Left lobe of liver (tissue), 2 donors: ENCODE measurements around the gene PNMT. TPM values are rescaled to one million over a fixed set of nuclear protein-coding genes. Genes with fewer than 3 reads are reported as not detected.

Experiments
- ATAC-seq: fragments of 200-7000 bp; cut with Tn5 transposase; one replicate; pipeline ENCODE4 v1.9.1; 2020; ENCODE audit warnings: mild to moderate bottlenecking, moderate library complexity
- DNase-seq: peaks from one replicate; pipeline ENCODE4 v3.0.0-alpha.2; 2020; ENCODE audit warnings: low spot score
- total RNA-seq: library from RNA; stranded (reverse); gene quantifications from one replicate; pipeline ENCODE4 v1.2.1, GENCODE V29; 2021
- donor health status: DM: no; HTN: no; CAD: no; lungs with moderate emphysema.
- donor health status: DM: no; HTN: yes; CAD: no.

Gene PNMT
- 0.45 TPM for total RNA-seq

- peak; percentile 66 for DNase-seq
- ATAC-seq: peak; percentile 33
Observed at GRCh38 chr17:39667945-39668924, at the start of gene PNMT. PNMT (plus strand) TSS chr17:39668453; CDS start chr17:39668476, 23 bp downstream.

DNA sequence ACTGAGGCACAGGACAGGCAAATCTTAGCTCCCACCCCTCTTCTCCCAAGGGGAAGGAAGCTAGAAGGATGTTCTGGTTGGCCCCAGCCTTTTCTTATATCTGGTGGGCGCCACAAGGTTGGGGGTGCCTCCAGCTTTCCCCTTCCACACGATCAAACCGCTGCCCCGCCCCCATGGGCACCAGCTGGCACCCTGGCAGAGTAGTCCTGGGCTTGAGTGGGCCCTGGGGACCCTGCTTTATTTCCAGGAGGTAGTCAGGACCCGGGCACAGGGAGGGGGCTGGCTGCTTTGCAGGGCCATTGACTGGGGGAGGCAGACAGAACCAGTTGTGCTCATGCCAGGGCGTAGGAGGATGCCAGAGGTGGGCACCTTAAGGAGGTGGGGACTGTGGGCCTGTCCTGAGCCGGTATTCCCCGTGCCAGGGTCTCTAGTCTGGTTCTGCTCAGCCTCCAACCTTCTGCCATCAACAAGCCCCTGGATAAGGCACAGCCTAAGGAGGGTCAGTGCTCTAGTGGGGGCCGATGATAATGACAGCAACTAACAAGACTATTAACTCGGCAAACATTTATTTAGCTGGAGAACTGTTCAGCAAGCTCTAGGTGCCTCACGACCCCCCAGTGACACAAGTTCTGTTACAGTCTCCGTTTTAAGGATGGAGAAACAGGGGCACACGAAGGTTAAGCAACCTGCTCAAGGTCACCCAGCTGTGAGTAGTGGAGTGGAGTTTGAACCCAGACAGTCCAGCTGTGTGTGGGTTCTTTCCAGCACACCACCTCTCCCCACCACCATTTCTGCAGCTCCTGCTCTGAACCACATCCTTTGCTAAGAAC lies 49.1 kb upstream of the PNMT start:
- DNase-seq: no peak

GRCh38 chr17:39619786-39620101 lies 48.5 kb upstream of the PNMT start:
- DNase-seq (no peak), ATAC-seq (no peak)

More for the DNA sequence above, 49.1 kb upstream of the PNMT start:
- ATAC-seq: no peak

- ATAC-seq (peak; percentile 88), DNase-seq (peak; percentile 90)
Observed at GRCh38 chr17:39621523-39622379, 46.5 kb upstream of the PNMT start.

DNA sequence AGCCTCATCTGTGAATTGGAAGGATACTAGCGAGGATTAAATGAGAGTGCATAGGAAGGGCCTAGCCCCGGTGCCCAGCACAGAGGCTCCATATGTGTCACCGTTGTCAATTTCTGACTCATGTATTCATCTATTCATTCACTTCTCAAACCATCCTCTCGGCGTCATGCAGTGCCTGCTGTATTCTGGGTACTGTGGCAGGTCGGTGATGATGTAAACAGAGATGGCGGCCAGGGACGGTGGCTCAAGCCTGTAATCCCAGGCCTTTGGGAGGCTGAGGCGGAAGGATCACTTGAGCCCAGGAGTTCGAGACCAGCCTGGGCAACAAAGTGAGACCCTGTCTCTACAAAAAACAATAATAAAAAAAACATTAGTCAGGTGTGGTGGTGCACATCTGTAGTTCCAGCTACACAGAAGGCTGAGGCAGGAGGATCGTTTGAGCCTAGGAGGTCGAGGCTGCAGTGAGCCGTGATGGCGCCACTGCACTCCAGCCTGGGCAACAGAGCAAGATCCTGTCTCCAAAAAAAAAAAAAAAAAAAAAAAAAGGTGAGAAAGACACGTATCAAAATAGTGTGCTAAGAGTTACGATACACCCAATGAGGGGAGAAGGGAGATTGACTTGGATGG lies 45.8 kb upstream of the PNMT start:
- DNase-seq: no peak
- no peak for ATAC-seq

GRCh38 chr17:39623356-39623950 lies 44.8 kb upstream of the PNMT start:
- DNase-seq: peak; percentile 87
- ATAC-seq: peak; percentile 87

DNA sequence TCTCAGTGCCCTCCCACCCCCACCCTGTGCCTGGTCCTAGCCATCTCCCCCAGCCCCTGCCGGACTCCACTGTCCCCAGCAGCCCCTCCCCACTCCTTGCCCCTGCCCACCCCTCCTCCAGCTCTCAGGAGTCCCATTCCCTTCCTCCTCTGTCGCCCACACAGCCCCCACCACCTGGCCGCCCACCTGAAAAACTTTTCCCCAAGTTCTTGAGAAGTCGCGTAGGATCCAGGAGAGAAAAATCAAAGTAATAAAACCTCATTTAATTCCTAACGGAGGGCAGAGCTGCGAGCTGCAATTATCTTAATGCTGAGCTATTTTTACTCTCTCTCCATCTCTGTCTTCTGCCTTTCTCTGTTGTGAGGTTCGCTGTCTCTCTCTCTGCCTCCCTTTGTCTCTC lies 43.9 kb upstream of the PNMT start:
- no peak for DNase-seq
- no peak for ATAC-seq

DNA sequence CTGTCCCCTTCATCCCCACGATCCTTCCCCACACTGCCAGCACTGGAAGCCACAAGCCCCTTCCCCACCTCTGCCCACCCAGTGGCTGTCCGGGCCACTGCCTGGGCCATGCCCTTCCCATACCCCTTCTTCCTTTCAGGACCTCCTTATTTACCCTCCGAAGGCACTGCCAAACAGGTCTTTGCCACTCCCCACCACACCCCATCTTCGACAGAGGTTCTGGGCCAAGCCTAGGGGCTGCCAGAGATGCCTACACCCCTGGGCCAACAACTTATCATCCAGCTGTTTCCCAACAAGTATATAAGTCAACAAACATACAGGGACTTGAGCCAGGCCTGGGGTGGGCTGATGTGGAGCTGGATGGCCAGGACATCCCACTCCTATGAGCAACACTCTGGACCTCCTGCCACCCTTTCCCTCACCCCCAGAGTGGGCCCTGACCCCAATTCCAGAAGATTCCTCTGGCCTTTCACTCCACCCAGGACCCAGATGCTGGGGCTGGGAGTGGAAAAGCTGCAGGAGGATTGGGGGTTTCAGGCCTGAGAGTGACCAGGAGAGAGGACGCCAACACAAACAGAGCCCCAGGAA lies 43.0 kb upstream of the PNMT start:
- no peak for ATAC-seq
- no peak for DNase-seq

GRCh38 chr17:39626171-39627046 lies 41.8 kb upstream of the PNMT start, which contains the start of gene PPP1R1B:
PPP1R1B (plus strand) TSS chr17:39626952; CDS start chr17:39627393, 441 bp downstream.
- ATAC-seq (no peak), DNase-seq (no peak)

DNA sequence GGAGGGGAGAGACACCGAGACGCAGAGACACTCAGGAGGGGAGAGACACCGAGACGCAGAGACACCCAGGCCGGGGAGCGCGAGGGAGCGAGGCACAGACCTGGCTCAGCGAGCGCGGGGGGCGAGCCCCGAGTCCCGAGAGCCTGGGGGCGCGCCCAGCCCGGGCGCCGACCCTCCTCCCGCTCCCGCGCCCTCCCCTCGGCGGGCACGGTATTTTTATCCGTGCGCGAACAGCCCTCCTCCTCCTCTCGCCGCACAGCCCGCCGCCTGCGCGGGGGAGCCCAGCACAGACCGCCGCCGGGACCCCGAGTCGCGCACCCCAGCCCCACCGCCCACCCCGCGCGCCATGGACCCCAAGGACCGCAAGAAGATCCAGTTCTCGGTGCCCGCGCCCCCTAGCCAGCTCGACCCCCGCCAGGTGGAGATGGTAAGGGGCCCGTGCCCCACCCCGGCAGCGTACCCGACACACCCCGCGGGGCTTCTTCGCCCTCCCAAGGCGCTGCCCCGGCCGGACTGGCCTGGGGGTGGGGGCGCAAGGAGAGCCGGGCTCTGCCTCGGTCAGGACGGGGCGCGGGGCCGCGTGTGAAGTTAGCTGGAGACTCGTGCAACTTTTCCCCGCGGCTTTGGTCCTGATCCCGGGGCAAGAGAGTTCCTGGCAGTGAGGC lies 41.1 kb upstream of the PNMT start:
- DNase-seq (no peak), ATAC-seq (no peak)

- DNase-seq (no peak), ATAC-seq (peak; percentile 42)
Observed at GRCh38 chr17:39627712-39628516, 40.3 kb upstream of the PNMT start.

- ATAC-seq (no peak), DNase-seq (no peak)
Observed at GRCh38 chr17:39628655-39629493, 39.4 kb upstream of the PNMT start.

DNA sequence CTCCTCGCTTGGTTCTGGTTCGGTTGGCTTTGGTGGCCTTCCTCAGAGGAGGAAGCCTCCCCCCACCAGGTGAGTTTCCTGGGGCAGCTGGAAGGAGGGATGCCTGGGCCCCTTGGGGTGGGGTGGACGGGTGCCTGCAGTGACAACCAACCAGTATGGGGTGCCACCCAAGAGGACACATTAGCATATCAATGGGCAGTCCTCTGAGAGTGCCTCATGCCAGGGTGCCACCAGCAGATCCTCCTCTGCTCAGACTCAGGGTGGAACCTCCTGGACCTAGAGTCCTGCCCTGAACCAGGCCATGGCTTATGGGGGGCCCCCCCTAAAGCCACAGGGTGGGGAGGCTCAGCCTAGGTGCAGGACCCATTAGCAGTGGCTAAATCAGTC lies 38.8 kb upstream of the PNMT start:
- DNase-seq (no peak), ATAC-seq (no peak)

DNA sequence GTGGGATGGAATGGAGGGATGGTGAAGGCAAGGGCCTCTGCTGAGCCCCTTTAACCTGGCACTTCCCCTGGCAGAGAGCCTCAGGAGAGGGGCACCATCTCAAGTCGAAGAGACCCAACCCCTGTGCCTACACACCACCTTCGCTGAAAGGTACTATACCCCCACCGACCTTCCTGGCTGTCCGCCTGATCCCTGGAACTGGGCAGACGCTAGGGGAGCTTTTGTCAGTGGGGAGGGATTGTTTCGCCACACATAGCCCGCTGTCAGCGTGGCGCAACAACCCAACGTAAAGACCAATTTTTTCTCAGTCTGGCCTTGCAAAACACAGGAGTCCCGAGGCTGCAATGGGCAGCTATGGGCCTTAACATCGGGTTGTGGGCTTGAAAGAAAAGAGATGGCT lies 38.4 kb upstream of the PNMT start:
- DNase-seq (no peak), ATAC-seq (no peak)

GRCh38 chr17:39631403-39631802 lies 36.9 kb upstream of the PNMT start:
- DNase-seq (no peak), ATAC-seq (no peak)
